SK-N-SH (cell line): ENCODE data around the gene SETD1B. TPM values are rescaled to one million over a fixed set of nuclear protein-coding genes. Genes with fewer than 3 reads are reported as not detected.

ENCODE experiments used
- CTCF ChIA-PET: fragments of 300-600, 350-600 bp; formaldehyde crosslinking; extraction: SDS; loops from one replicate; lab custom pipeline; 2021; lab: Yijun Ruan, JAX
- POLR2A ChIA-PET: fragments of 350-600 bp; sonication (Branson Sonifier 250); formaldehyde crosslinking; extraction: SDS; loops from one replicate; lab custom pipeline; 2020; ENCODE audit warnings: antibody characterized with exemption, inconsistent platforms; lab: Yijun Ruan, JAX
- DNase-seq: peaks from one replicate; pipeline ENCODE4 v3.0.0; 2012
- H2AFZ ChIP-seq: fragments of 200-600 bp; sonication (generic); 2 replicates; pipeline ENCODE4 v1.8.1; 2016; ENCODE audit warnings: antibody characterized with exemption, mild to moderate bottlenecking, low read depth
- H3F3A ChIP-seq: fragments of 200-600 bp; sonication (generic); replicated peaks from 2 replicates; pipeline ENCODE3; 2016; ENCODE audit warnings: antibody characterized with exemption, mild to moderate bottlenecking; ENCODE audit not compliant: insufficient read depth
- H3K27ac ChIP-seq, 2 experiments: fragments of 200-500 bp in 1 of 2; fragments of 200-600 bp in 1 of 2; sonication (Bioruptor generic) in 1 of 2; sonication (generic), shearing (Covaris generic) in 1 of 2; 2 replicates each; pipeline versions ENCODE4 v1.5.1 to v1.6.1; 2014 to 2016; ENCODE audit warnings: low read depth in 2 of 2, inconsistent platforms in 1 of 2, low read length in 1 of 2, mild to moderate bottlenecking in 1 of 2, mixed read lengths in 1 of 2
- H3K27me3 ChIP-seq: fragments of 200-600 bp; sonication (generic), shearing (Covaris generic); 2 replicates; pipeline ENCODE4 v1.6.1; 2016; ENCODE audit warnings: mixed run types; ENCODE audit not compliant: insufficient read depth
- H3K36me3 ChIP-seq, 2 experiments: fragments of 200-500 bp in 1 of 2; fragments of 200-600 bp in 1 of 2; sonication (Bioruptor generic) in 1 of 2; sonication (generic) in 1 of 2; replicated peaks in 1 of 2; 2 replicates each; pipeline versions ENCODE3 to v1.5.1; 2014 to 2016; ENCODE audit warnings: low read length in 1 of 2, mild to moderate bottlenecking in 1 of 2; ENCODE audit not compliant: insufficient read depth in 2 of 2, control insufficient read depth in 1 of 2
- H3K4me1 ChIP-seq, 2 experiments: fragments of 200-500 bp in 1 of 2; fragments of 200-600 bp in 1 of 2; sonication (Bioruptor generic) in 1 of 2; sonication (generic), shearing (Covaris generic) in 1 of 2; 2 replicates each; pipeline versions ENCODE4 v1.5.1 to v1.6.1; 2014 to 2016; ENCODE audit warnings: low read depth in 1 of 2, low read length in 1 of 2, mixed run types in 1 of 2; ENCODE audit not compliant: insufficient read depth in 2 of 2, control insufficient read depth in 1 of 2
- H3K4me2 ChIP-seq: fragments of 200-600 bp; sonication (generic), shearing (Covaris generic); 2 replicates; pipeline ENCODE4 v1.6.1; 2017; ENCODE audit warnings: mixed run types
- H3K4me3 ChIP-seq, 2 experiments: fragments of 200-500 bp in 1 of 2; fragments of 200-600 bp in 1 of 2; sonication (Bioruptor generic) in 1 of 2; sonication (generic), shearing (Covaris generic) in 1 of 2; 2 replicates each; pipeline versions ENCODE4 v1.5.1 to v1.8.1; 2014 to 2016; ENCODE audit warnings: low read depth in 2 of 2, inconsistent platforms in 1 of 2, low read length in 1 of 2, mild to moderate bottlenecking in 1 of 2, mixed read lengths in 1 of 2, moderate library complexity in 1 of 2
- H3K79me2 ChIP-seq: fragments of 200-600 bp; sonication (generic); 2 replicates; pipeline ENCODE4 v1.8.1; 2017; ENCODE audit warnings: mild to moderate bottlenecking; ENCODE audit not compliant: insufficient read depth
- H3K9ac ChIP-seq: fragments of 200-600 bp; sonication (generic); 2 replicates; pipeline ENCODE4 v1.6.1; 2017; ENCODE audit warnings: mixed run types
- H3K9me2 ChIP-seq: fragments of 200-600 bp; sonication (generic); 2 replicates; pipeline ENCODE4 v1.6.1; 2017; ENCODE audit warnings: mixed run types
- H3K9me3 ChIP-seq: fragments of 200-600 bp; sonication (generic); 2 replicates; pipeline ENCODE4 v1.6.1; 2017; ENCODE audit warnings: mixed run types, mild to moderate bottlenecking, moderate library complexity
- H4K20me1 ChIP-seq: fragments of 200-600 bp; sonication (generic); 2 replicates; pipeline ENCODE4 v1.6.1; 2017; ENCODE audit warnings: mild to moderate bottlenecking, mixed run types; ENCODE audit not compliant: insufficient read depth
- CTCF ChIP-seq: fragments of 200-600 bp; sonication (generic); IDR thresholded peaks from 2 replicates; pipeline ENCODE4 v1.6.1; 2017; ENCODE audit warnings: antibody characterized with exemption, mild to moderate bottlenecking, moderate library complexity
- ELF1 ChIP-seq: IDR thresholded peaks from 2 replicates; pipeline ENCODE4 v1.4.0; 2012
- EZH2phosphoT487 ChIP-seq: fragments of 200-600 bp; sonication (generic); IDR thresholded peaks from 2 replicates; pipeline ENCODE4 v1.6.1; 2017; ENCODE audit warnings: low read depth, mixed run types, mild to moderate bottlenecking, antibody characterized with exemption, moderate library complexity, borderline replicate concordance
- FOSL2 ChIP-seq: IDR thresholded peaks from 2 replicates; pipeline ENCODE4 v1.4.0; 2012; ENCODE audit warnings: low read depth, mild to moderate bottlenecking, moderate library complexity, borderline replicate concordance
- FOXJ3 ChIP-seq: sonication (generic); formaldehyde crosslinking; IDR thresholded peaks from 2 replicates; pipeline ENCODE4 v1.5.1; 2020; ENCODE audit warnings: mild to moderate bottlenecking, missing genetic modification reagents
- FOXM1 ChIP-seq: IDR thresholded peaks from 2 replicates; pipeline ENCODE4 v1.4.0; 2012; ENCODE audit warnings: low read depth, mild to moderate bottlenecking
- GABPA ChIP-seq: IDR thresholded peaks from 2 replicates; pipeline ENCODE4 v1.4.0; 2012; ENCODE audit warnings: low read depth, mild to moderate bottlenecking
- JUND ChIP-seq: IDR thresholded peaks from 2 replicates; pipeline ENCODE4 v1.4.0; 2012
- MEF2A ChIP-seq: IDR thresholded peaks from 2 replicates; pipeline ENCODE4 v1.4.0; 2012; ENCODE audit warnings: low read depth, borderline replicate concordance
- MXI1 ChIP-seq: IDR thresholded peaks from 2 replicates; pipeline ENCODE4 v1.6.1; 2012; ENCODE audit warnings: mild to moderate bottlenecking, low read depth, low read length, improper control_type of control experiment
- NFIC ChIP-seq: IDR thresholded peaks from 2 replicates; pipeline ENCODE4 v1.4.0; 2012; ENCODE audit warnings: borderline replicate concordance
- NRF1 ChIP-seq: IDR thresholded peaks from 2 replicates; pipeline ENCODE4 v1.6.1; 2012; ENCODE audit warnings: low read depth, mild to moderate bottlenecking, low read length
- PBX3 ChIP-seq: IDR thresholded peaks from 2 replicates; pipeline ENCODE4; 2012
- RAD21 ChIP-seq: IDR thresholded peaks from 2 replicates; pipeline ENCODE4 v1.6.1; 2012; ENCODE audit warnings: mild to moderate bottlenecking, low read length
- RFX5 ChIP-seq: IDR thresholded peaks from 2 replicates; pipeline ENCODE4 v1.6.1; 2012; ENCODE audit warnings: mild to moderate bottlenecking, improper control_type of control experiment, low read length
- RXRA ChIP-seq: IDR thresholded peaks from 2 replicates; pipeline ENCODE4 v1.4.0; 2012; ENCODE audit warnings: low read depth, mild to moderate bottlenecking, borderline replicate concordance
- SMC3 ChIP-seq: IDR thresholded peaks from 2 replicates; pipeline ENCODE4 v1.6.1; 2012; ENCODE audit warnings: low read depth, low read length, improper control_type of control experiment
- TAF1 ChIP-seq: IDR thresholded peaks from 2 replicates; pipeline ENCODE4 v1.6.1; 2012; ENCODE audit warnings: low read depth, mild to moderate bottlenecking, low read length, moderate library complexity, borderline replicate concordance
- USF1 ChIP-seq: IDR thresholded peaks from 2 replicates; pipeline ENCODE4 v1.4.0; 2012; ENCODE audit warnings: low read depth, borderline replicate concordance
- YY1 ChIP-seq: IDR thresholded peaks from 2 replicates; pipeline ENCODE4 v1.4.0; 2012; ENCODE audit warnings: low read depth, mild to moderate bottlenecking
- WGBS: methylation state at CpG from one replicate; pipeline ENCODE4 v1.1.6; 2017; ENCODE audit warnings: low lambda C conversion rate; 5-methylcytosine and 5-hydroxymethylcytosine counted together
- polyA plus RNA-seq, 3 experiments: library from polyadenylated mRNA; depleted of rRNA; stranded (reverse); fragments of >200 nt; gene quantifications; 2 replicates each; pipeline ENCODE4 v1.2.3, GENCODE V29; 2012
- TF ChIP-seq, protein P1 (sequence below): fragments of 150-350 bp; IDR thresholded peaks from 2 replicates; pipeline ENCODE4 v1.6.1; 2017; ENCODE audit warnings: antibody characterized with exemption, low read length, low read depth, borderline replicate concordance

SETD1B gene
- polyA plus RNA-seq, 1 of the 3 experiments (the other 2 are of a cell fraction): 2.0 TPM

DNA sequence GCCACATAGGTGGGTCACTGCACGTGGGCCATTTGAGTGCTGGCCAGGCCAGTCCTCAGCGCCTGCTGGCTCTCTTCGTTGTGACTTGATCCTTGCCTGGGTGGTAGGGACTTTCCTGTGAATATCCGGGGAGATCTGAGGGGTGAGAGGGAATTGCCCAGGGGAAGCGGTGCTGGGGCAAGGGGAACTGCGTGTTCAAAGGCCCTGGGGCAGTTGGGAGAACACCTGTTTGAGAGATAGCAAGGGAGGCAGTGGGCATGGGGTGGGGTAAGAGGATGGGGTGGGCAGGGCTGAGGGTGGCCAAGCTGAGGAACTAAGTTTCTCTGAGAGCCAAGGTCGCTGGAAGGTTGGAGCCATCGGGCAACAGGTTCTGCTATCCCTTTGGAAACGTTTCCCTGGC is 25.0 kb downstream of the SETD1B start:
- Histone ChIP-seq H2AFZ (no peak overlapping the region), H3K27me3 (no peaks in the 10 kb centered on the region)
- no peak for TF ChIP-seq MXI1
- no peak for TF ChIP-seq FOSL2
- no peak for TF ChIP-seq CTCF
- no peak for TF ChIP-seq FOXJ3 (CRISPR knock-in tag)
- no peak for TF ChIP-seq RXRA
- no peak for TF ChIP-seq ELF1
- TF ChIP-seq FOXM1: no peak
- no peak for TF ChIP-seq NRF1
- no peak for TF ChIP-seq MEF2A
- TF ChIP-seq RAD21: no peak
- no peak for TF ChIP-seq YY1
- no peak for TF ChIP-seq EZH2phosphoT487
- TF ChIP-seq, all 33 proteins: peak for 0
- H3K36me3 ChIP-seq: peaks cover 24 to 42% of the 10 kb centered on the region in 2 experiments
- H3K4me2 ChIP-seq: no peak overlapping the region
- no peak overlapping the region for H3K27ac ChIP-seq
- H3K4me3 ChIP-seq: no peak overlapping the region
- ChIA-PET CTCF (interaction anchor here (0.7 to 11.0 kb wide), 6 partner anchors 10 to 119 kb away, joined by 3 to 92 read pairs (median 8); partner anchors contain the start of genes PSMD9 and RHOF), POLR2A (interaction anchor here (2.8 kb wide), 1 partner anchor 10 kb away, joined by 15 read pairs; no protein-coding TSS in a partner anchor)
- DNase-seq: no peak
- H3K9me2 ChIP-seq: no peaks in the 10 kb centered on the region
- peaks cover 0 to 4% of the 10 kb centered on the region in 2 experiments; a peak in 1 of 4 replicates for H3K4me1 ChIP-seq
- no peaks in the 10 kb centered on the region for H3K79me2 ChIP-seq
- no peaks in the 10 kb centered on the region for H4K20me1 ChIP-seq
- peaks cover 17% of the 10 kb centered on the region for H3F3A ChIP-seq
- 92% methylated on average over 9 of the region's 9 CpGs for WGBS
- H3K9ac ChIP-seq: no peak overlapping the region
- H3K9me3 ChIP-seq: no peaks in the 10 kb centered on the region

DNA sequence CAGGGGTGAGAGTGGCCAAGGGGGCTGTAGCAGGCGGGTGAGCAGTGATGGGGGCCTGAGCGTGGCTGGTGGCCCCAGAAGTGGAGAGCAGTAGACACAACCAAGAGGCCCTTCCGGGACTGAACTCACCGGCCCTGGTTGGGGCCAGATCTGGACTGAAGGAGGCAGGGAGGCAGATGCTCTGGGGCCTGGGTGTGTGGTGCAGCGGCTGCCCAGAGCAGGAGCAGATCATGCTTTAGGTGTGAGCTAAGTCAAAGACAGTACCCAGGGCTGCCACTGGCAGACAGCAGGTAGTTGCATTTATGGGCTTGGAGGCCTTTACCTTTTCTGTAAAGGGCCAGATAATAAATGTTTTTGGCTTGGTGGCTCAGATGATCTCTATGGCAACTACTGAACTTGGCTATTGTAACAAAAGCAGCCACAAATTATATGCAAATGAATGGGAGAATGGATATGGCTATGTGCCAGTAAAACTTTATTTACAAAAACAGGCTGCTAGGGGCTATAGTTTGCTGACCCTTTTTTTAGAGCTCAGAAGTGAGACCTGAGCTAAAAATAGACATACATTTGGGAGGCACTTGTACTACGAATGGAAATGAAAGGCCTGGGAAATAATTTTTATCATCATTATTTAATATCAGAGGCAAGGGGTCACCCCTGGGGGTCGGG is 25.6 kb downstream of the SETD1B start:
- WGBS: 94% methylated on average over 7 of the region's 7 CpGs
- Histone ChIP-seq H3K9ac (no peak overlapping the region), H3K36me3 (peaks cover 20 to 39% of the 10 kb centered on the region in 2 experiments), H3K27ac (no peak overlapping the region), H3K4me1 (peaks cover 0 to 4% of the 10 kb centered on the region in 2 experiments; a peak in 1 of 4 replicates), H3F3A (peaks cover 22% of the 10 kb centered on the region), H2AFZ (no peak overlapping the region), H3K9me2 (no peaks in the 10 kb centered on the region), H3K79me2 (no peaks in the 10 kb centered on the region), H3K4me3 (no peak overlapping the region), H3K27me3 (no peaks in the 10 kb centered on the region), H3K9me3 (no peaks in the 10 kb centered on the region), H3K4me2 (no peak overlapping the region), H4K20me1 (no peaks in the 10 kb centered on the region)
- ChIA-PET POLR2A (no interaction called here), CTCF (interaction anchor here (0.7 to 11.0 kb wide), 3 partner anchors 18 to 56 kb away, joined by 5 to 92 read pairs (median 50); partner anchors contain the start of gene RHOF)
- TF ChIP-seq RFX5 (no peak), FOXJ3 (CRISPR knock-in tag) (no peak), JUND (no peak), SMC3 (no peak), FOSL2 (no peak), USF1 (no peak), GABPA (no peak), TAF1 (no peak), NFIC (no peak), PBX3 (no peak)
- TF ChIP-seq, protein P1, sequence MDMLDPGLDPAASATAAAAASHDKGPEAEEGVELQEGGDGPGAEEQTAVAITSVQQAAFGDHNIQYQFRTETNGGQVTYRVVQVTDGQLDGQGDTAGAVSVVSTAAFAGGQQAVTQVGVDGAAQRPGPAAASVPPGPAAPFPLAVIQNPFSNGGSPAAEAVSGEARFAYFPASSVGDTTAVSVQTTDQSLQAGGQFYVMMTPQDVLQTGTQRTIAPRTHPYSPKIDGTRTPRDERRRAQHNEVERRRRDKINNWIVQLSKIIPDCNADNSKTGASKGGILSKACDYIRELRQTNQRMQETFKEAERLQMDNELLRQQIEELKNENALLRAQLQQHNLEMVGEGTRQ: no peak
- no peak for DNase-seq
